WERI-Rb-1 (cell line): ENCODE measurements around the gene CACNA2D4.

Experiments
- DNase-seq: peaks from one replicate; pipeline ENCODE4 v3.0.0-alpha.2; 2020
- H3K27ac ChIP-seq: fragments of 250-450 bp; sonication (Bioruptor Pico); 2 replicates; pipeline ENCODE4 v1.5.1; 2020; ENCODE audit warnings: mild to moderate bottlenecking, moderate library complexity
- H3K27me3 ChIP-seq: fragments of 250-450 bp; sonication (Bioruptor Pico); 2 replicates; pipeline ENCODE4 v1.5.1; 2021; ENCODE audit warnings: mild to moderate bottlenecking, low read depth, moderate library complexity; ENCODE audit not compliant: insufficient read depth, severe bottlenecking
- H3K36me3 ChIP-seq: fragments of 250-450 bp; sonication (Bioruptor Pico); 2 replicates; pipeline ENCODE4 v1.5.1; 2020; ENCODE audit warnings: mild to moderate bottlenecking, moderate library complexity
- H3K4me3 ChIP-seq: 2 replicates; pipeline ENCODE4 v1.5.1; 2011; ENCODE audit warnings: low read depth, mild to moderate bottlenecking, control low read depth, low read length
- H3K9me3 ChIP-seq: fragments of 250-450 bp; sonication (Bioruptor Pico); 2 replicates; pipeline ENCODE4 v1.5.1; 2021; ENCODE audit warnings: mild to moderate bottlenecking, moderate library complexity; ENCODE audit not compliant: severe bottlenecking
- TF ChIP-seq, protein P1 (sequence below): IDR thresholded peaks from 2 replicates; pipeline ENCODE4 v1.5.1; 2011; ENCODE audit warnings: low read depth, mild to moderate bottlenecking, control low read depth, inconsistent platforms, low read length

The CACNA2D4 gene

GRCh38 chr12:1880876-1881275, 37.6 kb downstream of the CACNA2D4 start:
- Histone ChIP-seq H3K9me3 (no peaks in the 10 kb centered on the region), H3K4me3 (no peak overlapping the region), H3K27me3 (no peaks in the 10 kb centered on the region), H3K36me3 (peaks cover 4% of the 10 kb centered on the region; the same call in 1 of the 2 replicates), H3K27ac (no peak overlapping the region)
- DNase-seq, result no peak
- TF ChIP-seq, protein P1, sequence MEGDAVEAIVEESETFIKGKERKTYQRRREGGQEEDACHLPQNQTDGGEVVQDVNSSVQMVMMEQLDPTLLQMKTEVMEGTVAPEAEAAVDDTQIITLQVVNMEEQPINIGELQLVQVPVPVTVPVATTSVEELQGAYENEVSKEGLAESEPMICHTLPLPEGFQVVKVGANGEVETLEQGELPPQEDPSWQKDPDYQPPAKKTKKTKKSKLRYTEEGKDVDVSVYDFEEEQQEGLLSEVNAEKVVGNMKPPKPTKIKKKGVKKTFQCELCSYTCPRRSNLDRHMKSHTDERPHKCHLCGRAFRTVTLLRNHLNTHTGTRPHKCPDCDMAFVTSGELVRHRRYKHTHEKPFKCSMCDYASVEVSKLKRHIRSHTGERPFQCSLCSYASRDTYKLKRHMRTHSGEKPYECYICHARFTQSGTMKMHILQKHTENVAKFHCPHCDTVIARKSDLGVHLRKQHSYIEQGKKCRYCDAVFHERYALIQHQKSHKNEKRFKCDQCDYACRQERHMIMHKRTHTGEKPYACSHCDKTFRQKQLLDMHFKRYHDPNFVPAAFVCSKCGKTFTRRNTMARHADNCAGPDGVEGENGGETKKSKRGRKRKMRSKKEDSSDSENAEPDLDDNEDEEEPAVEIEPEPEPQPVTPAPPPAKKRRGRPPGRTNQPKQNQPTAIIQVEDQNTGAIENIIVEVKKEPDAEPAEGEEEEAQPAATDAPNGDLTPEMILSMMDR, result no peak

DNA sequence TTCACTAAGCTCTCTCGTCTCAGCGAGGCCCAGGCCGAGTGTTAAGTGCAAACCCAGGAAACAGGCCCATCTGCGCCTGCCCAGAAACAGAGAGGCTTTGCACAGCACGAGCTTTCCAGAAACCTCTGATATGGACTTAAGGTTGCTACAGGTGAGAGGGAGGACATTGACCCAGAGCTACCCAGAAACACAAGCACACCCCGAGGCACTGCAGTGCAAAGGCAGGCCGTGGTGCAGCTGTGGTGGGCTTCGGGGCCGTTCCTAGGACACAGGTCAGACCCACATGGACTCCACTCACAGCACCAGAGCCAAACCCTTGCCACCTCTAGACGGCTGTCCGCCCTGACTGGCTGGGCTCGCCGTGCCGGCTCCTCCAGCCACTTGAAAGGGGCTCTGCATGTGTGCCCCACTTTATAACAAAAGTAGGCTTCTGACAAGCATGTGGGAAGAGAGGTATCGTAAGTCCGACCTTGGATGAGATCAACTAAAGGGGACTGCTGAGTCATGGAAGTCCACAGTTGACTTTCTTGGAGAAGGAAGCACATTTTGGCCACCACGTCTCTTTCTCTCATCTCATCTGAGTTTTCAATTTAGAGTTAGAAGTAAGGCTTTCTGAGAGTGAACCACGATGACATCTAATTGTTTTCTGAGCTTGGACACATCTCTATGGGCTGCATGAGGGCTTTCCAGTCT, 38.2 kb downstream of the CACNA2D4 start:
- no peak overlapping the region for H3K4me3 ChIP-seq
- no peak for DNase-seq
- H3K27ac ChIP-seq, result no peak overlapping the region
- H3K36me3 ChIP-seq, result peaks cover 4% of the 10 kb centered on the region; the same call in 1 of the 2 replicates
- no peaks in the 10 kb centered on the region for H3K9me3 ChIP-seq
- TF ChIP-seq, protein P1, result no peak
- H3K27me3 ChIP-seq, result no peaks in the 10 kb centered on the region

GRCh38 chr12:1879633-1880032, 38.8 kb downstream of the CACNA2D4 start:
- TF ChIP-seq, protein P1, result no peak
- H3K27ac ChIP-seq, result no peak overlapping the region
- H3K36me3 ChIP-seq, result no peaks in the 10 kb centered on the region
- H3K9me3 ChIP-seq, result no peaks in the 10 kb centered on the region
- no peaks in the 10 kb centered on the region for H3K27me3 ChIP-seq
- no peak for DNase-seq
- no peak overlapping the region for H3K4me3 ChIP-seq

DNA sequence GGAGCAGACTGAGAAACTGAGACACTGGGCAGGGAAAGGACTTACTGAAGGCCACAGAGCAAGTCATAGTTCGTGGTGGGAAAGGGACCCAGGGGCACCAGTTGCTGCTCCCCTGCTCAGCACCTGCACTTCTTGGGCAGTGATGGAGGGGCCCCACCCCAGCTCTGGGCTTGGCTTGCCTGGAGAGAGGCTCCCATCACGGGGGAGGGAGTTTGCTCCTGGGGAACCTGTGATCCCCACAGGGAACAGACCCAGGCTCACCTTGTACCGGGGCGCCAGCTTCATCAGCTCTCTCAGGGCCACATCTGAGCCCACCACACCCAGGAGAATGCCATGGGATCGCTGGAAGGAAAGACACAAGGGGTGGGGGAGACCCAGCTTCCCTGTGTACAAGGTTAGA, 39.8 kb downstream of the CACNA2D4 start:
- no peak for DNase-seq
- Histone ChIP-seq H3K36me3 (no peaks in the 10 kb centered on the region), H3K9me3 (no peaks in the 10 kb centered on the region), H3K4me3 (no peak overlapping the region), H3K27ac (no peak overlapping the region), H3K27me3 (no peaks in the 10 kb centered on the region)
- TF ChIP-seq, protein P1, result no peak

- DNase-seq, result no peak
- TF ChIP-seq, protein P1, result no peak
These were observed 40.2 kb downstream of the CACNA2D4 start for GRCh38 chr12:1878214-1878613.

More at GRCh38 chr12:1878214-1878613, 40.2 kb downstream of the CACNA2D4 start:
- H3K9me3 ChIP-seq, result no peaks in the 10 kb centered on the region
- H3K4me3 ChIP-seq, result no peak overlapping the region
- no peaks in the 10 kb centered on the region for H3K36me3 ChIP-seq
- H3K27ac ChIP-seq, result no peak overlapping the region
- H3K27me3 ChIP-seq, result no peaks in the 10 kb centered on the region
